KMS-11 (cell line): ENCODE results near the gene SPC24.

Source experiments
- H2AFZ ChIP-seq: fragments of 200-600 bp; sonication (generic); 2 replicates; pipeline ENCODE4 v1.6.1; 2016; ENCODE audit warnings: antibody characterized with exemption, mixed run types, low read depth
- H3K27ac ChIP-seq: fragments of 200-600 bp; sonication (generic); 2 replicates; pipeline ENCODE4 v1.6.1; 2016; ENCODE audit warnings: mild to moderate bottlenecking, mixed run types
- H3K27me3 ChIP-seq: fragments of 200-600 bp; sonication (generic); 2 replicates; pipeline ENCODE4 v1.6.1; 2017; ENCODE audit warnings: mild to moderate bottlenecking, low read depth, mixed run types, moderate library complexity; ENCODE audit not compliant: insufficient read depth
- H3K36me3 ChIP-seq: fragments of 200-600 bp; sonication (generic); 2 replicates; pipeline ENCODE4 v1.6.1; 2017; ENCODE audit warnings: mild to moderate bottlenecking, mixed run types; ENCODE audit not compliant: insufficient read depth
- H3K4me1 ChIP-seq: fragments of 200-600 bp; sonication (generic); 2 replicates; pipeline ENCODE4 v1.6.1; 2016; ENCODE audit warnings: mild to moderate bottlenecking, low read depth, mixed run types; ENCODE audit not compliant: poor library complexity, severe bottlenecking
- H3K4me2 ChIP-seq: fragments of 200-600 bp; sonication (generic); 2 replicates; pipeline ENCODE4 v1.7.0; 2016; ENCODE audit warnings: mild to moderate bottlenecking, mixed run types
- H3K4me3 ChIP-seq: fragments of 200-600 bp; sonication (generic); IDR thresholded peaks from 2 replicates; pipeline ENCODE4 v1.6.1; 2017; ENCODE audit warnings: low read depth, low read length, mixed read lengths; ENCODE audit not compliant: insufficient read depth
- H3K79me2 ChIP-seq: fragments of 200-600 bp; sonication (generic); 2 replicates; pipeline ENCODE4 v1.6.1; 2016; ENCODE audit warnings: low read depth, mixed run types; ENCODE audit not compliant: insufficient read depth
- H3K9ac ChIP-seq: fragments of 200-600 bp; sonication (generic); 2 replicates; pipeline ENCODE4 v1.6.1; 2016; ENCODE audit warnings: mild to moderate bottlenecking, mixed run types
- H4K20me1 ChIP-seq: fragments of 200-600 bp; sonication (generic); 2 replicates; pipeline ENCODE4 v1.6.1; 2016; ENCODE audit warnings: mild to moderate bottlenecking, mixed run types; ENCODE audit not compliant: insufficient read depth
- TF ChIP-seq, protein P1 (sequence below): fragments of 200-600 bp; sonication (generic); conservative IDR thresholded peaks from 2 replicates; pipeline ENCODE4 v1.6.1; 2017; ENCODE audit warnings: low read depth, mild to moderate bottlenecking, antibody characterized with exemption, low read length, moderate library complexity, mixed read lengths

The SPC24 gene

DNA sequence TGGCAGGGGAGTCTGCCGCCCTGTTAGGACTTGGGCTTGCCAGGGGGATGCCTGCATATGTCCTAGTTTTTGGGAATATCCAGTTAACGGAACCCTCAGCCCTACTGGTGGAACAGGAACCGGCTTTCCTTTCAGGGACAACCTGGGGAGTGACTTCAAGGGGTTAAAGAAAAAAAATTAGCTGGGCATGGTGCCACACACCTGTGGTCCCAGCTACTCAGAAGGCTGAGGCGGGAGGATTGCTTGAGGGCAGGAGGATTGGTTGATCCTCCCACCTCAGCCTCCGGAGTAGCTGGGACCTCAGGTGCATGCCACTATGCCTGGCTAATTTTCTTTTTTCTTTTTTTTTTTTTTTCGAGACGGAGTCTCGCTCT, 43.8 kb downstream of the SPC24 start:
- Histone ChIP-seq H3K79me2 (peaks cover 5% of the 10 kb centered on the region; the same call in 1 of the 2 replicates), H3K36me3 (peaks cover 32% of the 10 kb centered on the region; the same call in 1 of the 2 replicates), H2AFZ (no peak overlapping the region), H3K9ac (no peak overlapping the region), H3K27me3 (no peaks in the 10 kb centered on the region), H3K4me1 (peaks cover 20% of the 10 kb centered on the region), H4K20me1 (no peaks in the 10 kb centered on the region), H3K27ac (no peak overlapping the region), H3K4me3 (no peak overlapping the region), H3K4me2 (no peak overlapping the region)
- TF ChIP-seq, protein P1, sequence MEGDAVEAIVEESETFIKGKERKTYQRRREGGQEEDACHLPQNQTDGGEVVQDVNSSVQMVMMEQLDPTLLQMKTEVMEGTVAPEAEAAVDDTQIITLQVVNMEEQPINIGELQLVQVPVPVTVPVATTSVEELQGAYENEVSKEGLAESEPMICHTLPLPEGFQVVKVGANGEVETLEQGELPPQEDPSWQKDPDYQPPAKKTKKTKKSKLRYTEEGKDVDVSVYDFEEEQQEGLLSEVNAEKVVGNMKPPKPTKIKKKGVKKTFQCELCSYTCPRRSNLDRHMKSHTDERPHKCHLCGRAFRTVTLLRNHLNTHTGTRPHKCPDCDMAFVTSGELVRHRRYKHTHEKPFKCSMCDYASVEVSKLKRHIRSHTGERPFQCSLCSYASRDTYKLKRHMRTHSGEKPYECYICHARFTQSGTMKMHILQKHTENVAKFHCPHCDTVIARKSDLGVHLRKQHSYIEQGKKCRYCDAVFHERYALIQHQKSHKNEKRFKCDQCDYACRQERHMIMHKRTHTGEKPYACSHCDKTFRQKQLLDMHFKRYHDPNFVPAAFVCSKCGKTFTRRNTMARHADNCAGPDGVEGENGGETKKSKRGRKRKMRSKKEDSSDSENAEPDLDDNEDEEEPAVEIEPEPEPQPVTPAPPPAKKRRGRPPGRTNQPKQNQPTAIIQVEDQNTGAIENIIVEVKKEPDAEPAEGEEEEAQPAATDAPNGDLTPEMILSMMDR = no peak

DNA sequence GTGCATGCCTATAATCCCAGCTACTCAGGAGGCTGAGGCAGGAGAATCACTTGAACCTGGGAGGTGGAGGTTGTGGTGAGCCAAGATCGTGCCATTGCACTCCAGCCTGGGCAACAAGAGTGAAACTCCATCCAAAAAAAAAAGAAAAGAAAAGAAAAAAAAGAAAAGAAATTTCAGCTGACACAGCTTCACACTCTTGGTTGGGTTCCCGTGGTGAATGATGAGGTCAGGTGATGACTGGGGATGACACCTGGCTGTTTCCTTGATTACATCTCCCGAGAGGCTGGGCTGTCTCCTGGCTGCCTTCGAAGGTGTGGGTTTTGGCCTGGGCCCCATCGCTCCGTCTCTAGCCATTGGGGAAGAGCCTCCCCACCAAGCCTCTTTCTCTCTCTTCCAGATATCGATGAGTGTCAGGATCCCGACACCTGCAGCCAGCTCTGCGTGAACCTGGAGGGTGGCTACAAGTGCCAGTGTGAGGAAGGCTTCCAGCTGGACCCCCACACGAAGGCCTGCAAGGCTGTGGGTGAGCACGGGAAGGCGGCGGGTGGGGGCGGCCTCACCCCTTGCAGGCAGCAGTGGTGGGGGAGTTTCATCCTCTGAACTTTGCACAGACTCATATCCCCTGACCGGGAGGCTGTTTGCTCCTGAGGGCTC, 44.3 kb downstream of the SPC24 start:
- Histone ChIP-seq H3K27ac (no peak overlapping the region), H3K4me1 (peaks cover 20% of the 10 kb centered on the region), H3K4me2 (no peak overlapping the region), H4K20me1 (no peaks in the 10 kb centered on the region), H3K79me2 (peaks cover 5% of the 10 kb centered on the region; the same call in 1 of the 2 replicates), H3K36me3 (peaks cover 30% of the 10 kb centered on the region; the same call in 1 of the 2 replicates), H3K9ac (no peak overlapping the region), H3K4me3 (no peak overlapping the region), H2AFZ (no peak overlapping the region), H3K27me3 (no peaks in the 10 kb centered on the region)
- TF ChIP-seq, protein P1 = no peak

DNA sequence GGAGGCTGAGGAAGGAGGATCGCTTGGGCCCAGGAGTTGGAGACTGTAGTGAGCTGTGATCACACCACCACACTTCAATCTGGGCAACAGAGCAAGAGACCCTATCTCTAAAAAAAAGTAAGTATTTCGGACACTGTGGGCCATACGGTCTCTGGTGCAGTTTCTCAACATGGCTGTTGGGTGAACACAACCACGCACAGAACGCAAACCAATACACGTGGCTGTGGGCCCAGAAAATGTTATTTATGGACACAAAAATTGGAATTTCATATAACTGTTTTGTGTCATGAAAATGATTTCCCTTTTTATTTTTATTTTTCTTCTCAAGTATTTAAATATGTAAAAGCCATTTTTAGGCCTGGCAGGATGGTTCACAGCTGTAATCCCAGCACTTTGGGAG, 46.8 kb downstream of the SPC24 start:
- H3K4me1 ChIP-seq = peaks cover 20% of the 10 kb centered on the region
- H3K36me3 ChIP-seq = peaks cover 35% of the 10 kb centered on the region; the same call in 1 of the 2 replicates
- peaks cover 5% of the 10 kb centered on the region; the same call in 1 of the 2 replicates for H3K79me2 ChIP-seq
- TF ChIP-seq, protein P1 = no peak
- H3K9ac ChIP-seq = no peak overlapping the region
- H2AFZ ChIP-seq = no peak overlapping the region
- no peak overlapping the region for H3K27ac ChIP-seq
- H3K4me2 ChIP-seq = no peak overlapping the region
- no peaks in the 10 kb centered on the region for H3K27me3 ChIP-seq
- no peaks in the 10 kb centered on the region for H4K20me1 ChIP-seq
- H3K4me3 ChIP-seq = no peak overlapping the region

DNA sequence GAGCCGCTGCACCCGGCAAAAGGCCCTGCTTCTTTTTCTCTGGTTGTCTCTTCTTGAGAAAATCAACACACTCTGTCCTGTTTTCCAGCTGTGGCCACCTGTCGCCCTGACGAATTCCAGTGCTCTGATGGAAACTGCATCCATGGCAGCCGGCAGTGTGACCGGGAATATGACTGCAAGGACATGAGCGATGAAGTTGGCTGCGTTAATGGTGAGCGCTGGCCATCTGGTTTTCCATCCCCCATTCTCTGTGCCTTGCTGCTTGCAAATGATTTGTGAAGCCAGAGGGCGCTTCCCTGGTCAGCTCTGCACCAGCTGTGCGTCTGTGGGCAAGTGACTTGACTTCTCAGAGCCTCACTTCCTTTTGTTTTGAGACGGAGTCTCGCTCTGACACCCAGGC, 49.1 kb downstream of the SPC24 start:
- Histone ChIP-seq H3K36me3 (peaks cover 24% of the 10 kb centered on the region; the same call in 1 of the 2 replicates), H2AFZ (no peak overlapping the region), H3K4me3 (no peak overlapping the region), H3K4me2 (no peak overlapping the region), H3K27ac (no peak overlapping the region), H3K4me1 (peaks cover 18% of the 10 kb centered on the region), H3K79me2 (peaks cover 5% of the 10 kb centered on the region; the same call in 1 of the 2 replicates), H3K9ac (no peak overlapping the region), H3K27me3 (no peaks in the 10 kb centered on the region), H4K20me1 (no peaks in the 10 kb centered on the region)
- TF ChIP-seq, protein P1 = no peak
